ENCODE measurements around the gene CDK3.
"Not testable (repeated sequence)": the region's sequence is repeated elsewhere in the genome, so short reads cannot be mapped to it uniquely, and the experiment has no call there.

CDK3 gene

DNA sequence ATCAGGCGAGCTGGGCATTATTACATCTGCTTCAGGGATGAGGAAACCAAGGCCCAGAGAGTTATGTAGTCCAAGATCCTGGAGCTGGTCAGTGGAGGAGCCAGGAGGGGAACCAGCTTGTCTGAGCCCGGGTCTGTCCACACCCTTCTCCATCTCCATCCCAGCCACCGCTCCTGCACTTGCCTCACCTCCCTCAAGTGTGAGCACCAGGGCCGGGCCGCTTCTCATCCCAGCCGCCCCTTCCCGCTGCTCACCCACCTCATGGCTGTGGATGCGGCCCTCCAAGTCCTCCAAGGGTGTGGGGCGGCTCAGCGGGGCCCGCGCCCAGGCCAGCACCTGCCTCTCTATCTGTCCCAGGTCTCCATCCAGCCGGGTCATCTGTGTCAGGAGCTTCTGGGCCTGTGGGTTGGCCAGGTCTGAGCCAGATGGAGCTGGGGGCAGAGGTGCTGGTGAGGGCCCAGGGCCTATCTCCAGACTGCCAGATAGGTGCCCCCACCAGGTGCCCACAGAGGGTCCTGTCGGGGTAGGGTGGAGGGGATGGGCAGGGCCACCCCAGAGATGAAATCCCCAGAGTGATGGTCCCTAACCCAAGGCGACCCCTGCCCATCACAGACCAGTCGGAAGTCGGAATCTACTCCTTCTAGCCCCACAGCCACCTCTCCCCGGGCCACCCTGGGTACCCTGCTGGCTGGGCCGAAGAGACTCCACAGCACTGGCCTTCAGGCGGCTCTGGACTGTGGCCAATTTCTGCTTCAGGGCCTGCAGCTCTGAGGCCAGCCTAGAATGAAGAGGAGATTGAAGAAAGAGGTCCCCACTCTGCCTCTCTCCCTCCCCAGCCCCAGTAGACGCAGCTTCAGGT is 17.1 kb downstream of the CDK3 start:
- no peak for DNase-seq

DNA sequence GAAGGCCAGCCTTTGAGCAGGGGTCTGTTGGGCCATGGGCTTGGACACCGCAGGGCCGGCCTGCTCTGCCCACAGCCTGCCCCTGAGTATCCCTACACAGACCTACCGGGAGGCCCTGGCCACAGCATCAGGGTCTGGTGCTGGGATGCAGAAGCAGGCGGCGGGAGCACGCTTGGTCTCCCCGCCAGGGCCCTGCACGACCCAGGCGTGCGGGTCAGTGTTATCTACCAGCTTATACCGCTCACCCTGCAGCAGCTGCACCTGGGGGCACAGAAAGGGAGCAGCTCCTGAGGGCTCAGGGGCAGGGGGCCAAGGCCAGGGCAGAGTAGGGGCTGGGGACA is 17.7 kb downstream of the CDK3 start:
- DNase-seq: no peak

- no peak for DNase-seq
Observed at GRCh38 chr17:76018801-76019200, 18.1 kb downstream of the CDK3 start.

- DNase-seq: no peak
Observed at GRCh38 chr17:76019833-76020467, 19.3 kb downstream of the CDK3 start.

DNA sequence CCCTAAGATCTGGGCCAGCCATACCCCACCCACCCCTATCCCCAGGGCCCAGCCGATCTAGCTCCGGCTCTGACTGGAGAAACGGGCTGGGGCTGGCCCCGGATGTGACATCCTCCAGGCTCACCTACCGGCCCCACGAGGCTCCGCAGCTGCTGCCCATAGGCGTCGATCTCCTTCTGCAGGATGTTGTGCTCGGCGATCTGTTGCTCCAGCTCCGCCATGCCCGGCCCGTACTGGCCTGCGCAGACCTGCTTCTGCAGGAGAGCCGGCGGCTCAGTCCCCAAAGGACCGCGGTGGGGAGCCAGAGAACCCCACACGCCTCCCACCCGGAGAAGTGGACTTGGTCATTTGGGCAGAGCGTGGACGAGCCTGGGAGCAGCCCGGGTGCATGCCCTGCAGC is 21.6 kb downstream of the CDK3 start:
- no peak for DNase-seq

- DNase-seq: no peak
Observed at GRCh38 chr17:76022973-76023899, 22.6 kb downstream of the CDK3 start.

DNA sequence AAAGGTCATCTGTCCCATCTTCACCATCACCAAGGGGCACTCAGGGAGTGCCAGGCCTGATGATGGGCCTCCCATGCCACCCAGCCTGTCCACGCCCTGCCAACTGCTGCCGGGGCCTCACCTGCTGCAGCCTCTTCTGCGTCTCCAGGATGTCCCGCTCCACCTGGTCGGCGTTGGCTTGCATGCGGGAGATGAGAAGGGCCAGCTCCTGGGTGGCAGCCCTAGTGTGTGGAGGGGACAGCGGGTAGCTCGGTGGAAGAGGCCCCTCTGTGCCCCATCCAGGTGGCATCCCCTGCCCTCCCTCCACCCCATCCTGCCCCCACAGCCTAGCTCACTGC is 23.2 kb downstream of the CDK3 start:
- DNase-seq: no peak

DNA sequence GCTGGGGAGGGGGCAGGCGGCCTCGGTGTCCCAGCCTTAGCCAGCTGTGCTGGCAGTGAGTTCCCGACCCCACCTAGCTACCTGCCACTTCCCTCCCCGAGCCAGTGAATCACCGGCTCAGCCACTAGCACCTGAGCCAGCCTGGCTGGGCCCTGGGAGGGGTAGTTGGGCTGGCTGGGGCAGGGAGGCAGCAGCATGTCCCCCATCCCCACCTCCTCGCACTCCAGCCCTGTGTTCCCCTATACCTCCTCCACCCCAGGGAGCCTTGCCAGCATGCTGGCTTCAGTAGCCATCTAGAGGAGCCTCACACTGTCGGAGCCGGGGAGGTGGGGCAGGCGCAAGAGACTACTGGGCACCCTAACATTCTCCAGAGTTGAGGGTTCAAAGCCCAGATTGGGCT is 23.7 kb downstream of the CDK3 start:
- DNase-seq: no peak

- DNase-seq: no peak
Observed at GRCh38 chr17:76025294-76025693, 24.6 kb downstream of the CDK3 start.

DNA sequence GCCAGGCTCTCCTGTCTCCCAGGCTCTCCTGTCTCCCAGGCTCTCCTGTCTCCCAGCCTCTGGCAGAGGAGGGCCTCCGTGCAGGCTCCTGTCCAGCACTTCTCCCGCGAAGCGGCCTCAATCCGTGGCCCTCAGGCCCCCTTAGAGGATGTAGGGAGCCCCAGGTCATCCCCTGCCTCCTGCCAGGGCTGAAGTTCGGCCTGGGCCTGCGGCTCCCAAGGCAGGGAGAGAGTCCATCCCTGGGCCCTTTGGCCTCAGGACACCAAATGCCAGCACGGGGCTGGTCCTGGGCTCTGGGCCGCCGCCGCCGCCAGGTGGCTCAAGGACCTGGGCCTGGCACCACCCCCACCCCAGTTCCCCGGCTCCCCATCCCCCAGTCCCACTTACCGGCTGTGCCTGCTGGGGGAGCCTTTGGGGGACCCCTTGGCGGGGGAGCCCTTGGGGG is 26.1 kb downstream of the CDK3 start:
- DNase-seq: no peak

DNA sequence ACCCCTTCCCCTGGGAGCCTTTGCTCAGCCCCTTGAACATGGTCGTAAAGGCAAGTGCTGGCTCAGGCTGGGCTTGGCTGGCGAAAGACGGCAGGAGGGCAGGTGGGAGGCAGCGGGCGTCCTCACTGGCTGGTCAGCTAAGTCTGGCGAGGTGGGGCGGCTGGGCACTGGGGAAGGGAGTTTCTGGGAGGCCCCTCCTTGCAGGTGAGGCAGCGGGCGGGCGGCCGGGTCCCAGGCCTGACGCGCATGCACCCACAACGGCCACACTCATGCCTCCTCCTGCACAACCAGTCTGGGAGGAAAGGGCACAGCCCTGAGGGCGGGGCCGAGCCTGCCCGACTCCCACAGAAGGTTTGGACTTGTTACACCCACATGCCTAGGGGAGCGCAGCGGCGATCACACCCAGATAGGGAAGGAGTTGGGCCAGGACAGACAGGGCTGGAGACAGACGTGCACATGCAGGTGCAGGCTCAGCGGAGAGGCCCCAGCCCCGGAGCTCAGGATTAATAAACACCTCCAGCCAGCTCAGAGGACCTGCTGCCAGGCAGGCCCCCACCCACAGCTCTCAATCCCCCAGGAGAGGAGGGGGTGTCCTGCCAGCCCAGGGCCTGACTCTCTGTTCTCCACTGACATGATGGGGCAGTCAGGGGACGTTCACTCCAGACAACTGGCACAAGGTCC is 26.6 kb downstream of the CDK3 start, which contains the start of gene EVPL:
TSS of gene EVPL (minus strand) at position 148 of the 681 bp plus-strand sequence. CDS start at position 40, 108 bp downstream.
- DNase-seq: no peak

DNA sequence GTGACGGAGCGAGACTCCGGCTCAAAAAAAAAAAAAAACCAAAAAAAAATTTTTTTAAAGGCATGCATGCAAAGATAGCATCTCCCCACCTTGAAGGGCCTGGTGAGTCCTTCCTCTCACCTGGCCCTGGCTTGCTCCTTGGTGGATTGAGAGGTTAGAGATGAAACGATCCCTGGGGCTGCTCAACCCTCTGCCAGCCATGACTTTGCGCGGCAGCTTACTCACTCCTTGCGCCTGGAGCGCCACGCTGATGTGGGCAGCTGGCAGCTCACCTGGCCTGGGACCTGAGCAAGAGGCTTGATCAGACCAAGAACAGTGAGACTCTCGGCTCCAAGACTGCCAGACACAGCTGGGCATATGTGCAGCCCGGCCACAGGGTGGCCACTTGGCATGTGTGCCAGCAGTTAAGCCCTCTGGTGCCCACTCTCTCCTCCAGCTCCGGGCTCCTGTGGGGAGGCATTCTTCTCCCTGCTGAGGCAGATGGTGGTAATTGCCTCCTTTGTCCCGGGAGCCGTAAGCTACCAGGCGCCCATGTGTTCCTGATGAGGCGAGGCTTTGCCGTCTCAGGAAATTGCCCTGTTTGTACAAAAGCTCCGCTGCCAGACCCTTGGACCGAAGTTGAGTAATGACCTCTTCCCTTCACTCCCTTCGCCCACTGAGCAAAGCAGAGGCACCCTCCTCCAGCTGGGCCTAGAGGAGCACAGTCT is 31.6 kb downstream of the CDK3 start:
- DNase-seq: no peak

DNA sequence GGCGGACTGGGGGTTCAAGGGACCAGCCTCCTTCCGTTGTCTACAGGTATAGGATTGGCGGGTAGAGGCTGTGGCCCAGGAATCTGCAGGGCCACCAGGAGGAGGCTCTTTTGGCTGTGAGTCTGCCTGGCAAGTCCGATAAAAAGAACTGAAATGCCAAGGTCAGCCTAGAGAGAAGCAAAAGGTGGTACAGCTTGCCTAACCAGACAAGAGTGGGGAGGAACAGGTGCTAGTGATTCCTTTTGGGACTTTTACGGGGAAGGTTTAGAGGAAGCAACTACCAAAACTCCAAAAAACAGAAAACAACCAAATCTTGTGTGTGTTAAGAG is 32.1 kb downstream of the CDK3 start:
- DNase-seq: no peak

DNA sequence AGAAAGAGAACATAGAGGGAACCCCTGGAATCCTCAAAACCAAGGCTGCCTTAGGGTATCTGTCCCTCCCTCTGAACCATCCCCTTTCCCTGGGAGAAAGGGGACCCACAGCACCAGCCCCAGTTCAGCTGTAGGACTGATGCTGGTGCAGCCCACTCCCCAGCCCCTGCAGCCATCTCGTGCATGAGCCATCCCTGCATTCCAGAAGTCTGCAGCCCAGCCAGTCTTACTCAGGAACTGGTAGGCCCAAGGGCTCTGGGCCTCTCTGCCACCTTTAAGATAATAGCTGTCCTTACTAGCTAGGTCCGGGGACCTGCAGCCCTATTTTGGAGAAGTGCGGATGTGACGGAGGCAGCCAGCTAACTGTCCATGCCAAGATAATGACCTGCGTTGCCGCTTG is 32.5 kb downstream of the CDK3 start:
- DNase-seq: no peak

DNA sequence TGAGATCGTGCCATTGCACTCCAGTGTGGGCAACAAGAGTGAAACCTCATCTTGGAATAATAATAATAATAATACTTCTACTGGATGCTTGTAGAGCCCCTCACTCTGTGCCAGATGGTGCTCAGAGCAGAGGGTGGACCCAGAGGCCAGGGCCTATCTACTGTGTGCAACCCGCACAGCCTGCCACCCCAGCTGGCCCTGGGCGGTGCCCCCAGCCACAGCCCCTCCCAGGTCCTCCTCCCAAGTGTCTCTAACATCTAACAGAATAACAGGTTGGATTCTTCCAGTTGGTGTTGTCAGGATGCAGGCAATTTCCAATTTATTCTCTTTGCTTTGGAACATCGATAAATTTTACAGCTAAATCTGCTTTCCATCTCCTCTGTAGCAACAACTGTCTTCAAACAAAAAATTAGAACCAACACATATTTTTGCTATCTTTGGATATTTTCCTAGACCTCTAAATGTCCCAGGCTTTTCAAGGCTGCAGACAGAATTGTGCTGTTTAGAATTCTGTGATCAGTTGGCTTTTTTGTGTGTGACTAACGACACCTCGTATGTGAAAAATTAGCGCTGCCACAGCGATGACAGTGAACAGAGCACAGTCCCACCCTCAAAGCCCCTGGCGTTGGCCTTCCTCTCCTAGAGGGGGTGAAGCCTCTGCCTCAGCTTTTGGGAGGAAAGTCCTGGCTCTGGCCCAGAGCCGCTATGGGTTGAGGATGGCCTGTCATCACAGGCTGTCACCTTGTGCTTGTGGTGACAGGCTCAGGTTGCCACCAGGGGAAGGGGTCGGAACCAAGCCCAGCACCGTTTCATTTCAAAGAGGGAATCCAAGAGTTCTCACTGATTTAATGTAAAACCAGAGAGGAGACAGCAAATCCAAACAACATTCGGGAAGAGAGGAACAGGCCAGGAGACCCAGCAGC is 34.0 kb downstream of the CDK3 start:
- DNase-seq: no peak

DNA sequence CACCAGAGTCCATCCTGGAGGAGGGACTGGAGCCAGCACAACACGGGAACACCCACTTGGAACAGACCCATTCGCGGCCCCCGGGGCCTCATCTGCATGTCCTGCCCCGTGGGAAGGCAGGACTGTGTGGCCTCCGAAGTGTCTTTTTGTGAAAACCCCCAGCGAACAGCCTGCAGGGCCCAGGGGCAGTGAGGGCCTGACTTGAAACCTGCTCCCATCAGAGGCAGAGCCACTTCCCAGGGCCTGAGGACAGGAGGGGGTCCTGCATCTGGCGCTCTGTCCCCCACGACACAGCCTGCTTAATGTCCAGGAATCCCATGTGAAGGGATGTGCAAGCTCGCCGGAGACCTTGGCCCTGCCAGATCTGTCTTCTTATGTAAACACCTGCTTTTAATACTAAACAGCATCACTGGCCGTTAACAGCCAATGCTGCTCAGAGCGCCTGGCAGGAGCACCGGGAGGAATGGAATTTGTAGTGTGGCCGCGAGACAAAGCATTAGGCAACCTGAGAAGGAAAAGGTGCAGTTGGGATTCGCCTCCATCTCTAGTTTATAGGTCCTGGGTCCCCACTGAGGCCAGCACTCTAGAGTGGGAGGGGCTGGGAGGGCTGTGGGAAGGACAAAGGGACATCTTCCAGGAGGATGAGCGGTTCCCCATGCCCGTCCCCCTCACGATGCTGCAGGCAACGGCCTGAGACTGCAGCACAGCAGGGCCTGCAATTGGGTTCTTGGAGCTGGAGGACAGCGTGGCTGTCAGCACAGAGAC is 36.0 kb downstream of the CDK3 start:
- DNase-seq: no peak

DNA sequence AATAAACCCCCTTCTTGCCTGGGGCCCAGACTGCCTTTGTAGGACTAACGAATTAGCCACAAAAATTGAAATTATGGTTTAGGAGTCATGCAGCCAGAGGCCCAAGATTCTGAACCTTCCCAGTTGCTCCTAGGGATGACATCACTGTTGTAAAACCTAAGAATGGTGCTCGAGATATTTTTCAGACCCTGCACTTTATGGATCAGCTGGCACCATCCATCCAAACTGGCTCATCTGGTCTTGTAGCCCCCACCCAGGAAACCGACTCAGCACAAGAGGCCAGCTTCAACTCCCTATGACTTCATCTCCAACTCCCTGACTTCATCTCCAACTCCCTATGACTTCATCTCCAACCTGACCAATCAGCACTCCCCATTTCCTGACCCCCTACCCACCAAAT is 37.4 kb downstream of the CDK3 start:
- DNase-seq: no peak

DNA sequence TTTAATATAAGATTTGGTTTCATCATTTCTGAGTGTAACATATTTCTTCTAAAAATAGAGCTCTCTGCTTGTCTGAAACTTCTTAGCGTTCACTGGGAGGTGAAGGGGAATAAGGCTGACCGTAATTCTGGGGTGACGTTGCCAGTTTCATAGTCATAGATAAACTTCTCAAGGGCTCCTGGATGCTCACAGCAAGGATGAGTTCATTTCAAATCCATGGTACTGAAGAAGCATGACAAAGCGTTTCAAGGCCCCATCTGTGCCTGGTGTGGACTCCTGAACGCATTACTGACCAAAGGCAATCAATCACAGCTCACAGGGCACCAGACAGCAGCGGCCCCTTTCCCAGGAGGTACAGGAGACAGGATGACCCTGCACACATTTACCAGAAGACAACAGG is 38.5 kb downstream of the CDK3 start:
- DNase-seq: no peak

DNA sequence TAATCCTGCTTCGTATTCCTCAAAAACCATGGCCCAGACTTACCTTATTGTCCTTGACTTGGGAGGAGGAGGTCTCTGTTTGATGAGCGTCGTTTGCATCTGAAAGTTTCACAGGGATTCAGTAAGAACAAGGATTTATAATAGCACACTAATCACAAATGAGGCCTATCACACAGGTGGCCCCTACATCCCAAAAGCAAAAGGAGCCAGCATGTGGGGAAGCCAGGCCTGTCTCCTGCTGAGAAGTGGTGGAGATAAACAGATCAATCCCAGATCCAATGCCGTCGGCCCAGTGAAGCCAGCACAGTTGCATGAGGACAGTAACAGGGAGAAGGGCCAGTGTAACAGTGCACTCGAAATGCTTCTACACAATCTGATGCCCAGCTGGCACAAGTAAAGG is 39.7 kb downstream of the CDK3 start:
- DNase-seq: no peak

DNA sequence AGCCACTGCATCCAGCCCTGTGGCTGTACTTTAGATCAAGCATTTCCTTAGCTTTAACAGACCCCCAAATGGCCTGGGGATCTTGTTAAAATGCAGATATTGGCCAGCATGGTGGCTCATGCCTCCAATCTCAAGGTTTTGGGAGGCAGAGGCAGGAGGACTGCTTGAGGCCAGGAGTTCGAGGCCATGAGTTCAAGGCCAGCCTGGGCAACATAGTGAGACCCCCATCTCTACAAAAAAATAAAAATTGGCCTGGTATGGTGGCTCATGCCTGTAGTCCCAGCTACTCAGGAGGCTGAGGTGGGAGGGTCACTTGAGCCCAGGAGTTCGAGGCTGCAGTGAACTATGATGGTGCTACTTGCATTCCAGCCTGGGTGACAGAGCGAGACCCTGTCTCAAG is 42.2 kb downstream of the CDK3 start:
- DNase-seq: not testable (repeated sequence)

All from activated CD4-positive, alpha-beta T cell treated with anti-CD3 and anti-CD28 coated beads, Interleukin-2, amount 50 U/mL, for 16 hours (primary cell).